Testis (tissue), 3 donors: ENCODE measurements around the gene BCL2A1. TPM values are rescaled to one million over a fixed set of nuclear protein-coding genes. Genes with fewer than 3 reads are reported as not detected.

Experiments used
- DNase-seq: peaks from one replicate; pipeline ENCODE4 v3.0.0-alpha.2; 2019
- H3K27ac ChIP-seq, 2 donors: fragments of 200-600 bp; sonication (generic); one replicate each; pipeline ENCODE4 v1.5.1; 2019
- H3K27me3 ChIP-seq: fragments of 200-600 bp; sonication (generic); one replicate; pipeline ENCODE4 v1.5.1; 2019
- H3K36me3 ChIP-seq: fragments of 200-600 bp; sonication (generic); one replicate; pipeline ENCODE4 v1.5.1; 2017; ENCODE audit warnings: low read depth; ENCODE audit errors: missing control alignments
- H3K4me1 ChIP-seq: fragments of 200-600 bp; sonication (generic); one replicate; pipeline ENCODE4 v1.5.1; 2019
- H3K4me3 ChIP-seq, 2 donors: fragments of 200-600 bp; sonication (generic); one replicate each; pipeline ENCODE4 v1.5.1; 2017 to 2019
- H3K9me3 ChIP-seq: fragments of 200-600 bp; sonication (generic); one replicate; pipeline ENCODE4 v1.5.1; 2017
- CTCF ChIP-seq, 3 experiments: fragments of 450-650 bp in 2 of 3; fragments of 200-600 bp in 1 of 3; sonication (generic) in 1 of 3; IDR thresholded peaks; one replicate each; pipeline ENCODE4 v1.5.1; 2016 to 2019; ENCODE audit warnings: antibody characterized with exemption in 3 of 3, mild to moderate bottlenecking in 2 of 3, moderate library complexity in 1 of 3
- POLR2A ChIP-seq: fragments of 450-650 bp; IDR thresholded peaks from one replicate; pipeline ENCODE4 v1.6.1; 2017; ENCODE audit warnings: antibody characterized with exemption, mild to moderate bottlenecking, moderate library complexity
- WGBS, 2 donors: methylation state at CpG; one replicate each; pipeline ENCODE4 v1.1.5; 2018; 5-methylcytosine and 5-hydroxymethylcytosine counted together
- intact Hi-C: fragments of 100-400 bp; cut with DNase I; formaldehyde crosslinking; loops from one replicate; pipeline ENCODE4 v1.15.1; 2023; ENCODE audit warnings: low total_unique reads
- polyA plus RNA-seq: library from polyadenylated mRNA; stranded (reverse); fragments of 350-450 nt; fragmentation: Illumina TruSeq; extraction: RNeasy Lipid Tissue Mini Kit (QIAGEN cat#74804); gene quantifications from one replicate; pipeline ENCODE4 v1.2.3, GENCODE V29; 2014; ENCODE audit warnings: low read depth, low replicate concordance; ENCODE audit not compliant: insufficient read depth
- total RNA-seq, 2 donors: library from RNA; depleted of rRNA; stranded (reverse); fragments of >200 nt; gene quantifications; one replicate each; pipeline ENCODE4 v1.2.3, GENCODE V29; 2016

BCL2A1 gene
- total and polyA plus RNA-seq, 3 donors from 2014 or later = 2.3 TPM; not detected in 2

GRCh38 chr15:80007532-80007931, 36.5 kb upstream of the BCL2A1 start:
- intact Hi-C loops = no loop called here
- TF ChIP-seq CTCF (IDR thresholded peaks at IDR 0.05) (no peak), POLR2A (no peak)
- DNase-seq = no peak
- no peaks in the 10 kb centered on the region for H3K36me3 ChIP-seq
- H3K4me1 ChIP-seq = peaks cover 15% of the 10 kb centered on the region
- no peaks in the 10 kb centered on the region for H3K9me3 ChIP-seq
- no peak overlapping the region for H3K27ac ChIP-seq
- H3K27me3 ChIP-seq = no peaks in the 10 kb centered on the region
- 87 to 94% methylated on average over 5 of the region's 5 CpGs for WGBS, 2 donors
- no peak overlapping the region for H3K4me3 ChIP-seq

GRCh38 chr15:80006946-80007345, 36.0 kb upstream of the BCL2A1 start:
- H3K9me3 ChIP-seq = no peaks in the 10 kb centered on the region
- H3K27me3 ChIP-seq = no peaks in the 10 kb centered on the region
- peaks cover 15% of the 10 kb centered on the region for H3K4me1 ChIP-seq
- peak overlapping the region in 1 of 2 donors; percentile 7 for H3K27ac ChIP-seq
- no peaks in the 10 kb centered on the region for H3K36me3 ChIP-seq
- intact Hi-C loops = no loop called here
- 64 to 72% methylated on average over 5 of the region's 5 CpGs for WGBS, 2 donors
- H3K4me3 ChIP-seq = no peak overlapping the region
- no peak for DNase-seq
- TF ChIP-seq POLR2A = no peak
- no peak for TF ChIP-seq CTCF (IDR thresholded peaks at IDR 0.05)

GRCh38 chr15:80003934-80004472, 33.0 kb upstream of the BCL2A1 start:
- TF ChIP-seq POLR2A (no peak), CTCF (IDR thresholded peaks at IDR 0.05) (no peak)
- WGBS, 2 donors = 63 to 69% methylated on average over 6 of the region's 6 CpGs

GRCh38 chr15:80003171-80003570, 32.2 kb upstream of the BCL2A1 start:
- Histone ChIP-seq H3K27ac (peak overlapping the region; percentile 33 to 59), H3K4me1 (peaks cover 15% of the 10 kb centered on the region), H3K36me3 (no peaks in the 10 kb centered on the region), H3K4me3 (peak overlapping the region in 1 of 2 donors; percentile 5), H3K9me3 (no peaks in the 10 kb centered on the region), H3K27me3 (no peaks in the 10 kb centered on the region)
- no peak for TF ChIP-seq CTCF (IDR thresholded peaks at IDR 0.05)
- no peak for TF ChIP-seq POLR2A
- WGBS, 2 donors = 41 to 46% methylated on average over 12 of the region's 12 CpGs
- DNase-seq = peak; percentile 81
- intact Hi-C loops = no loop called here

More at GRCh38 chr15:80003934-80004472, 33.0 kb upstream of the BCL2A1 start:
- intact Hi-C loops = no loop called here
- Histone ChIP-seq H3K27ac (peak overlapping the region; percentile 33 to 57), H3K36me3 (no peaks in the 10 kb centered on the region), H3K9me3 (no peaks in the 10 kb centered on the region), H3K4me1 (peaks cover 15% of the 10 kb centered on the region), H3K4me3 (no peak overlapping the region), H3K27me3 (no peaks in the 10 kb centered on the region)
- no peak for DNase-seq

GRCh38 chr15:80002267-80002666, 31.3 kb upstream of the BCL2A1 start:
- H3K27ac ChIP-seq = peak overlapping the region in 1 of 2 donors; percentile 14
- H3K36me3 ChIP-seq = no peaks in the 10 kb centered on the region
- peaks cover 15% of the 10 kb centered on the region for H3K4me1 ChIP-seq
- no peak for TF ChIP-seq POLR2A
- TF ChIP-seq CTCF (IDR thresholded peaks at IDR 0.05) = no peak
- no peaks in the 10 kb centered on the region for H3K27me3 ChIP-seq
- no peaks in the 10 kb centered on the region for H3K9me3 ChIP-seq
- intact Hi-C loops = no loop called here
- no peak overlapping the region for H3K4me3 ChIP-seq
- no peak for DNase-seq
- WGBS, 2 donors = 86 to 92% methylated on average over 3 of the region's 3 CpGs
